ENCODE data around the gene LAMA5. TPM values are rescaled to one million over a fixed set of nuclear protein-coding genes. Genes with fewer than 3 reads are reported as not detected.

The LAMA5 gene
- total RNA-seq, 1 donor from 2014 or later, result 70.9 TPM

GRCh38 chr20:62284448-62284847 lies 82.7 kb downstream of the LAMA5 start:
- Histone ChIP-seq H3K4me1 (peaks cover 56% of the 10 kb centered on the region), H3K27me3 (ENCODE audit: low read depth) (no peaks in the 10 kb centered on the region), H3K27ac (replicated peaks) (peak overlapping the region; percentile 88), H3K4me3 (no peak overlapping the region), H3K9me3 (replicated peaks) (no peaks in the 10 kb centered on the region), H3K36me3 (peaks cover 77% of the 10 kb centered on the region)
- no peak for TF ChIP-seq CTCF (IDR thresholded peaks at IDR 0.05; ENCODE audit: borderline replicate concordance)
- DNase-seq, result no peak
- intact Hi-C loops (cut with micrococcal nuclease), result no loop called here

- Histone ChIP-seq H3K4me1 (peaks cover 56% of the 10 kb centered on the region), H3K36me3 (peaks cover 74% of the 10 kb centered on the region), H3K27me3 (ENCODE audit: low read depth) (no peaks in the 10 kb centered on the region), H3K4me3 (no peak overlapping the region), H3K27ac (replicated peaks) (peak overlapping the region; percentile 88), H3K9me3 (replicated peaks) (no peaks in the 10 kb centered on the region)
- DNase-seq, result peak; percentile 76
- TF ChIP-seq CTCF (IDR thresholded peaks at IDR 0.05; ENCODE audit: borderline replicate concordance), result no peak
- intact Hi-C loops (cut with micrococcal nuclease), result no loop called here
Observed at GRCh38 chr20:62282877-62283503, 84.1 kb downstream of the LAMA5 start.

- no peak for TF ChIP-seq CTCF (IDR thresholded peaks at IDR 0.05; ENCODE audit: borderline replicate concordance)
- DNase-seq, result no peak
- intact Hi-C loops (cut with micrococcal nuclease), result no loop called here
- Histone ChIP-seq H3K36me3 (peaks cover 69% of the 10 kb centered on the region), H3K27me3 (ENCODE audit: low read depth) (no peaks in the 10 kb centered on the region), H3K27ac (replicated peaks) (peak overlapping the region; percentile 88), H3K4me3 (no peak overlapping the region), H3K9me3 (replicated peaks) (no peaks in the 10 kb centered on the region), H3K4me1 (peaks cover 57% of the 10 kb centered on the region)
Observed at GRCh38 chr20:62282103-62282502, 85.0 kb downstream of the LAMA5 start.

GRCh38 chr20:62281161-62281933 lies 85.8 kb downstream of the LAMA5 start:
- H3K4me3 ChIP-seq, result no peak overlapping the region
- no peaks in the 10 kb centered on the region for H3K27me3 ChIP-seq (ENCODE audit: low read depth)
- intact Hi-C loops (cut with micrococcal nuclease), result no loop called here
- peaks cover 63% of the 10 kb centered on the region for H3K36me3 ChIP-seq
- H3K4me1 ChIP-seq, result peaks cover 57% of the 10 kb centered on the region
- H3K27ac ChIP-seq (replicated peaks), result peak overlapping the region; percentile 88
- H3K9me3 ChIP-seq (replicated peaks), result no peaks in the 10 kb centered on the region
- no peak for DNase-seq
- TF ChIP-seq CTCF (IDR thresholded peaks at IDR 0.05; ENCODE audit: borderline replicate concordance), result no peak

- intact Hi-C loops (cut with micrococcal nuclease), result no loop called here
- Histone ChIP-seq H3K4me1 (peaks cover 52% of the 10 kb centered on the region), H3K9me3 (replicated peaks) (no peaks in the 10 kb centered on the region), H3K36me3 (peaks cover 59% of the 10 kb centered on the region), H3K27ac (replicated peaks) (no peak overlapping the region), H3K4me3 (no peak overlapping the region), H3K27me3 (ENCODE audit: low read depth) (no peaks in the 10 kb centered on the region)
- DNase-seq, result no peak
- no peak for TF ChIP-seq CTCF (IDR thresholded peaks at IDR 0.05; ENCODE audit: borderline replicate concordance)
Observed at GRCh38 chr20:62280303-62280702, 86.8 kb downstream of the LAMA5 start.
